IPS-NIHi11 (cell line): ENCODE measurements around the gene GOLGA6L24.
"Not testable (repeated sequence)": the region's sequence is repeated elsewhere in the genome, so short reads cannot be mapped to it uniquely, and the experiment has no call there.

ENCODE experiments used
- DNase-seq: peaks from one replicate; pipeline ENCODE4 v3.0.0; 2012; ENCODE audit warnings: mixed read lengths, low spot score

Gene GOLGA6L24

GRCh38 chr15:28357984-28358383, at the start of gene GOLGA6L24:
Gene GOLGA6L24 (minus strand): TSS chr15:28358084. CDS start chr15:28358023, 61 bp downstream.
- not testable (repeated sequence) for DNase-seq

GRCh38 chr15:28402774-28403435, 45.0 kb upstream of the GOLGA6L24 start:
- not testable (repeated sequence) for DNase-seq

- not testable (repeated sequence) for DNase-seq
Observed at GRCh38 chr15:28396022-28396421, 38.1 kb upstream of the GOLGA6L24 start.

GRCh38 chr15:28380053-28380452, 22.2 kb upstream of the GOLGA6L24 start:
- DNase-seq, result not testable (repeated sequence)

GRCh38 chr15:28378364-28378763, 20.5 kb upstream of the GOLGA6L24 start, which contains the start of gene GOLGA8F:
Gene GOLGA8F (plus strand): TSS chr15:28378664. CDS start chr15:28378762, 98 bp downstream.
- not testable (repeated sequence) for DNase-seq

GRCh38 chr15:28365502-28365901, 7.6 kb upstream of the GOLGA6L24 start:
- not testable (repeated sequence) for DNase-seq

- not testable (repeated sequence) for DNase-seq
Observed at GRCh38 chr15:28322129-28322588, 35.7 kb downstream of the GOLGA6L24 start, which contains the start of gene HERC2. Gene HERC2 (minus strand): TSS chr15:28322179. CDS start chr15:28321433, 746 bp downstream.

GRCh38 chr15:28321358-28322078, 36.4 kb downstream of the GOLGA6L24 start:
- not testable (repeated sequence) for DNase-seq

GRCh38 chr15:28319725-28320124, 38.2 kb downstream of the GOLGA6L24 start:
- DNase-seq, result not testable (repeated sequence)

GRCh38 chr15:28318828-28319227, 39.1 kb downstream of the GOLGA6L24 start:
- not testable (repeated sequence) for DNase-seq

- DNase-seq, result not testable (repeated sequence)
Observed at GRCh38 chr15:28318122-28318521, 39.8 kb downstream of the GOLGA6L24 start.

- DNase-seq, result not testable (repeated sequence)
Observed at GRCh38 chr15:28316958-28317357, 40.9 kb downstream of the GOLGA6L24 start.

GRCh38 chr15:28310454-28310853, 47.4 kb downstream of the GOLGA6L24 start:
- not testable (repeated sequence) for DNase-seq

- not testable (repeated sequence) for DNase-seq
Observed at GRCh38 chr15:28308718-28309117, 49.2 kb downstream of the GOLGA6L24 start.
